ENCODE measurements around the gene AMMECR1.

The AMMECR1 gene

DNA sequence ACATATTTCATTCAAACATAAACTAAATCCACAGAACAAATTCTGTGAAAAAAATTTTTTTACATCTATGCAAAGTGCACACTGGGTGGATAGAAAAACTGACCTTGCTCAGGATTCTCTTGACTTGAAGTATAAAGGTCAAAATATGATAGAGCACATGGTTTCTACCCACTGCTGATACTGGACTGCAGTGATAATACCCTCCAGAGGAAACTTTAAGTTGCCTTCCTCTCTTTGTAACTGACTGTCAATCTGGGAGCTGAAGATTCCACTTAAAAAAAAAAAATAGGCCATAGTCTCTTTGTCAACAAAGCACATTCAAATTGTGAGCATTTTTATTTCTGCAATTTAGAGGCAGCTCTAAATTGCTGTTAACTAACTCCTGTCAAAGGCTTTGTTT lies 3.2 kb upstream of the AMMECR1 start:
- Mint-ChIP-seq H3K4me1 (ENCODE audit: low read depth) (peaks cover 4% of the 10 kb centered on the region), H3K9me3 (peaks cover 6% of the 10 kb centered on the region), H3K36me3 (ENCODE audit: low read depth) (no peaks in the 10 kb centered on the region), H3K27me3 (ENCODE audit: low read depth) (peaks cover 17% of the 10 kb centered on the region), H3K4me3 (no peak overlapping the region), H3K27ac (no peak overlapping the region)

DNA sequence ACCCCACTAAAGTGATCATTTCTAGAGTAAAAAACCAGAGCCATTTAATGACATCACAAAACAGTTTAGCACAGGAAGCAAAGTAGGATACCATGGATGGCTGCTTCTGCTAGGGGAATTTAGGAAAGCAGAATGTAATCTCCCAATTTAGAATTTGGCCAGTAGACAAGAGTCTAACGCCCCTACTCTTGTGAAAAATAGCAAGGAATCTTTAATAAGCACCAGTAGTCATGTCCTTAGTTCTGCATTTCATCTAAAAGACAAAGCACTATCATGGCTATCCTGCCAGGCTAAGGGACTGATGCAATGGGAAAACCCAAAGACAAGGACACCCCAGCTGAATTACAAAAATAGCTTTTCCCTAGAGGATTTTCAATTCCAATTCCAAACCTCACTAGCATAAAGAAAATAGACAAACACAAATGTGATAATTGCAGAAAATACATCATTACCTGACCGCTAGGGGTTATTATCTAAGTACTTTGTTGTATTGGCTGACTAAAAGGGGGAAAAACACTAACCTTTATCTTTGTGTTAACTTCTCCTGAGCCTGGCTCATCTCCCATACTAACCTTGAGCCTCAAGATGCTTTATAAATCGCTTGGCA lies 2.6 kb upstream of the AMMECR1 start:
- Mint-ChIP-seq H3K4me1 (ENCODE audit: low read depth) (peaks cover 8% of the 10 kb centered on the region), H3K4me3 (no peak overlapping the region), H3K27me3 (ENCODE audit: low read depth) (peaks cover 17% of the 10 kb centered on the region), H3K9me3 (peaks cover under 1% of the 10 kb centered on the region), H3K36me3 (ENCODE audit: low read depth) (no peaks in the 10 kb centered on the region), H3K27ac (no peak overlapping the region)

- Mint-ChIP-seq H3K4me1 (ENCODE audit: low read depth) (peaks cover 16% of the 10 kb centered on the region), H3K9me3 (no peaks in the 10 kb centered on the region), H3K27me3 (ENCODE audit: low read depth) (peaks cover 13% of the 10 kb centered on the region), H3K27ac (peak overlapping the region; percentile 93), H3K36me3 (ENCODE audit: low read depth) (no peaks in the 10 kb centered on the region), H3K4me3 (peak overlapping the region; percentile 93)
Observed at GRCh38 chrX:110318664-110318968, 731 bp upstream of the AMMECR1 start.

- Mint-ChIP-seq H3K36me3 (ENCODE audit: low read depth) (no peaks in the 10 kb centered on the region), H3K4me1 (ENCODE audit: low read depth) (peaks cover 16% of the 10 kb centered on the region), H3K27ac (peak overlapping the region; percentile 80), H3K9me3 (no peaks in the 10 kb centered on the region), H3K27me3 (ENCODE audit: low read depth) (peaks cover 9% of the 10 kb centered on the region), H3K4me3 (peak overlapping the region; percentile 88)
Observed at GRCh38 chrX:110317061-110317819, 645 bp downstream of the AMMECR1 start.

DNA sequence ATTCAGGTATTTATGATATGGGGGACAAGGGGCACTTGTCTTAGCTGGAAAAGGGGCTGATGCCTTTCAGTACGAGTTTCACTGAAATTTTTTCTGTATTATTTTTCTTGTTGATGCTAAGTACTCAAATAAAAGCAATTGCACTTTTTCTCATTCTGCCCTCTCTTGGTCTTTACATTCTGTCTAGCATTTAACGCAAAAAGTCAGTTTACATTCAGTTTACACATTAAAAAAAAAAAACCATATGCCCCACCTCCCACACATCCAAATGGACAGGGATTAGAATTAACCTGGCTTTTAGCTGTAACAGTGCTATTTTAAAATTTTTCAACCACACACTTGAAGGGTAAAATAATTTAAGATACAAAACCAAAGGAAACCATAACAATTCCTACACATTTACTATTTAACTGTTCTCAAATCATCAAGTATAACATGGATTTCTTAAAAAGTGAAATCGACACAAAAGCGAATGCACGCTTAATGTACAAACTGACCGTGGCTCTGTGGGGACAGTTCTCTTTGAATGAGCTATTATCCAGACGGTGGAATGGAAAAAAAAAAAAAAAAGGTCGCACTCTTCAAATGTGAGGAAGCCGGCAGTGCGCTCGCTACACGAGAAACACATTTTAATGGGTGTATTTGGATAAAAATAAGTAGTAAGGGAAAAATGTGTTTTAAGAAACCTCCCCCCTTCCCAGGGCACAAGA lies 1.4 kb downstream of the AMMECR1 start:
- no peaks in the 10 kb centered on the region for H3K9me3 Mint-ChIP-seq
- no peaks in the 10 kb centered on the region for H3K36me3 Mint-ChIP-seq (ENCODE audit: low read depth)
- H3K27me3 Mint-ChIP-seq (ENCODE audit: low read depth) = peaks cover 5% of the 10 kb centered on the region
- peak overlapping the region; percentile 88 for H3K4me3 Mint-ChIP-seq
- H3K4me1 Mint-ChIP-seq (ENCODE audit: low read depth) = peaks cover 22% of the 10 kb centered on the region
- H3K27ac Mint-ChIP-seq = peak overlapping the region; percentile 80

GRCh38 chrX:110315551-110315950 lies 2.3 kb downstream of the AMMECR1 start:
- Mint-ChIP-seq H3K9me3 (no peaks in the 10 kb centered on the region), H3K4me3 (peak overlapping the region; percentile 51), H3K27me3 (ENCODE audit: low read depth) (peaks cover 5% of the 10 kb centered on the region), H3K4me1 (ENCODE audit: low read depth) (peaks cover 30% of the 10 kb centered on the region), H3K27ac (no peak overlapping the region), H3K36me3 (ENCODE audit: low read depth) (peaks cover 3% of the 10 kb centered on the region)

- Mint-ChIP-seq H3K27me3 (ENCODE audit: low read depth) (no peaks in the 10 kb centered on the region), H3K4me1 (ENCODE audit: low read depth) (peaks cover 37% of the 10 kb centered on the region), H3K4me3 (no peak overlapping the region), H3K36me3 (ENCODE audit: low read depth) (peaks cover 3% of the 10 kb centered on the region), H3K27ac (peak overlapping the region; percentile 56), H3K9me3 (no peaks in the 10 kb centered on the region)
Observed at GRCh38 chrX:110311437-110312230, 6.3 kb downstream of the AMMECR1 start.

GRCh38 chrX:110310896-110311295 lies 7.0 kb downstream of the AMMECR1 start:
- H3K27me3 Mint-ChIP-seq (ENCODE audit: low read depth) = no peaks in the 10 kb centered on the region
- peaks cover 3% of the 10 kb centered on the region for H3K36me3 Mint-ChIP-seq (ENCODE audit: low read depth)
- no peaks in the 10 kb centered on the region for H3K9me3 Mint-ChIP-seq
- H3K4me3 Mint-ChIP-seq = peak overlapping the region; percentile 53
- H3K4me1 Mint-ChIP-seq (ENCODE audit: low read depth) = peaks cover 34% of the 10 kb centered on the region
- H3K27ac Mint-ChIP-seq = peak overlapping the region; percentile 56

GRCh38 chrX:110310000-110310790 lies 7.7 kb downstream of the AMMECR1 start:
- H3K27ac Mint-ChIP-seq = peak overlapping the region; percentile 52
- no peaks in the 10 kb centered on the region for H3K9me3 Mint-ChIP-seq
- H3K4me1 Mint-ChIP-seq (ENCODE audit: low read depth) = peaks cover 28% of the 10 kb centered on the region
- no peaks in the 10 kb centered on the region for H3K27me3 Mint-ChIP-seq (ENCODE audit: low read depth)
- H3K4me3 Mint-ChIP-seq = peak overlapping the region; percentile 53
- H3K36me3 Mint-ChIP-seq (ENCODE audit: low read depth) = peaks cover 3% of the 10 kb centered on the region

- peaks cover 27% of the 10 kb centered on the region for H3K4me1 Mint-ChIP-seq (ENCODE audit: low read depth)
- no peak overlapping the region for H3K27ac Mint-ChIP-seq
- H3K36me3 Mint-ChIP-seq (ENCODE audit: low read depth) = peaks cover 3% of the 10 kb centered on the region
- H3K27me3 Mint-ChIP-seq (ENCODE audit: low read depth) = no peaks in the 10 kb centered on the region
- no peaks in the 10 kb centered on the region for H3K9me3 Mint-ChIP-seq
- H3K4me3 Mint-ChIP-seq = no peak overlapping the region
Observed at GRCh38 chrX:110308220-110308619, 9.7 kb downstream of the AMMECR1 start.

GRCh38 chrX:110304884-110305283 lies 13.0 kb downstream of the AMMECR1 start:
- Mint-ChIP-seq H3K36me3 (ENCODE audit: low read depth) (no peaks in the 10 kb centered on the region), H3K4me1 (ENCODE audit: low read depth) (peaks cover 6% of the 10 kb centered on the region), H3K27ac (no peak overlapping the region)

DNA sequence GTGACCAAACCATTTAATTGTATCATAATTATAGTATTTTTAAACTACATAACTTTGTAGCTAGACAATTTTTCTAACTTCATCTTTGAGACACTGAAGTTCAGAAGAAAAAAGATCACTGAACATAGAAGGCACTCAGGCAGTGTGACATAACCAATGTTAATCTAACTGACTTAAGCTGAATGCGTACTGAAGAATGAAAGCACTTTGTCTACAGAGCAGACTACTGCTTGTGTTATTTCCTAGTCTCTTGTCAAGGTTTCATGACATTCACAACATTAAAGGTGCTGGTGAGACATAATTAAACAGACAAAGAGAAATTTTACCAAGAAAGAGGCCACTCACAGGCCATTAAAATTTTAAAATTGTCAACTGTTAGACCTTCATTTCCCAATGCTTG lies 13.5 kb downstream of the AMMECR1 start:
- H3K4me3 Mint-ChIP-seq = no peak overlapping the region
- no peaks in the 10 kb centered on the region for H3K9me3 Mint-ChIP-seq
- H3K4me1 Mint-ChIP-seq (ENCODE audit: low read depth) = peaks cover 3% of the 10 kb centered on the region
- no peak overlapping the region for H3K27ac Mint-ChIP-seq
- no peaks in the 10 kb centered on the region for H3K36me3 Mint-ChIP-seq (ENCODE audit: low read depth)
- no peaks in the 10 kb centered on the region for H3K27me3 Mint-ChIP-seq (ENCODE audit: low read depth)

More at GRCh38 chrX:110304884-110305283, 13.0 kb downstream of the AMMECR1 start:
- H3K27me3 Mint-ChIP-seq (ENCODE audit: low read depth) = no peaks in the 10 kb centered on the region
- H3K4me3 Mint-ChIP-seq = no peak overlapping the region
- no peaks in the 10 kb centered on the region for H3K9me3 Mint-ChIP-seq

- Mint-ChIP-seq H3K9me3 (no peaks in the 10 kb centered on the region), H3K27ac (no peak overlapping the region), H3K27me3 (ENCODE audit: low read depth) (no peaks in the 10 kb centered on the region), H3K4me3 (no peak overlapping the region), H3K4me1 (ENCODE audit: low read depth) (peaks cover 3% of the 10 kb centered on the region), H3K36me3 (ENCODE audit: low read depth) (no peaks in the 10 kb centered on the region)
Observed at GRCh38 chrX:110302975-110303374, 14.9 kb downstream of the AMMECR1 start.

- H3K36me3 Mint-ChIP-seq (ENCODE audit: low read depth) = no peaks in the 10 kb centered on the region
- H3K27me3 Mint-ChIP-seq (ENCODE audit: low read depth) = no peaks in the 10 kb centered on the region
- H3K4me1 Mint-ChIP-seq (ENCODE audit: low read depth) = peaks cover 3% of the 10 kb centered on the region
- H3K4me3 Mint-ChIP-seq = no peak overlapping the region
- no peaks in the 10 kb centered on the region for H3K9me3 Mint-ChIP-seq
- H3K27ac Mint-ChIP-seq = no peak overlapping the region
Observed at GRCh38 chrX:110301194-110301593, 16.7 kb downstream of the AMMECR1 start.

Data from T-helper 1 cell treated with Interleukin-12 subunit alpha and Interleukin-12 subunit beta and Interleukin-4 antibody, amounts not matched to agents 30 μg/mL and 1 μg/mL, for 36 hours (primary cell).